ENCODE measurements around the gene DYNC1LI1. TPM values are rescaled to one million over a fixed set of nuclear protein-coding genes. Genes with fewer than 3 reads are reported as not detected.
A peak's percentile ranks its signal among the peaks of the same experiment; 100 is the strongest.

Gene DYNC1LI1
- total RNA-seq, 1 donor from 2014 or later, result 25.3 TPM

DNA sequence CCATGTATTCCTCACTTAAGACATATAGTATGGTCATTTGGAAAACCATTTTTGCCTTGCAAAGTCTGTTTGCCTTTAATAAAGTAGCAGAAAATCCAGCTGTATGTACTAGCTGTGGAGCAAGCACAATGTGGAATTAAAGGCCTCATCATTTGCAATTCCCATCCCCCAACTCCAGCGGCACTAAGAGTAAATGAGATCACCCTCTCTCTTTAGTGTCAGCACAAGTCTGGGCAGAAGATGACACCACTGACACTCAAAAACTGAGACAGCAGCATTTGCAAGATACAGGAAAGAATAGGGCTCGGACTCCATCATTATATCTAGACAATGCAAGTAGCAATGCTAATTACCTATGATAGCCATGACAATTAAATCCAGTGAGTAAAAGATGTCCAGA lies 24.7 kb upstream of the DYNC1LI1 start:
- no peak for TF ChIP-seq POLR2A (IDR thresholded peaks at IDR 0.05)
- no peak for TF ChIP-seq POLR2AphosphoS5 (IDR thresholded peaks at IDR 0.05; ENCODE audit: insufficient read depth in 1 of 2, low read depth in 1 of 2)
- intact Hi-C loops (cut with DNase I), result no loop called here
- no peaks in the 10 kb centered on the region for H3K36me3 ChIP-seq
- no peaks in the 10 kb centered on the region for H3K9me3 ChIP-seq
- no peaks in the 10 kb centered on the region for H3K4me1 ChIP-seq
- no peak overlapping the region for H3K4me3 ChIP-seq
- no peaks in the 10 kb centered on the region for H3K27me3 ChIP-seq
- DNase-seq (ENCODE audit: extremely low spot score in 2 of 2), result no peak
- no peak overlapping the region for H3K27ac ChIP-seq

DNA sequence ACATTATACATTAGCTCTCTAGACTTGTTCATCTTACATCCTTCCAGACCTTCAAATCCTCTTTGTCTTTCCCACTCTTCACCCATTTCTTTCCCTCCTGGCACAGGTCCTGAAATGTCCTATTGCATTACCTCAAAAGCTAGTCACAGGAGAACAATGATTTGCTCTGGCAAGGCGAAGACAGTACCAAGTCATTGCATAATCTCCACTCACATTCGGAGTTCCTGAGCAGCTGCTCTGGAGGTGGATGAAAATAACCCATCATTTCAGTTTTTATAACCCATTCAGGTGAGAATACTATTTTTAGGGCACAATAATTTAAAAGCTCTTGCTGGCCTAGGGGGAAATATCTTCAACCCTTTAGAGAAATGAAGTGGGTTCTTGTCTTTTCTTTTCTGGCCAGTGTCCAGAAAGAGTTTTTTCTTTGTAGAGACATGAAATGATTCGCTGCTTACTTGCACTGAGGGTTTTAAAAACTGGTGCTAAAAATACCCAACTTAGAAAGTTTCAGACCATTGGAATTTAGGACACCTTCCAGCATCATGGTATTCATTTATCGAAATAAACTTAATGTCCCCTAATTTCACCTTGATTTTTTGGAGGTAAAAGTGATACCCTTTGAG lies 23.4 kb upstream of the DYNC1LI1 start:
- peak in 1 of 2 donors; percentile 36 for TF ChIP-seq POLR2AphosphoS5 (IDR thresholded peaks at IDR 0.05; ENCODE audit: insufficient read depth in 1 of 2, low read depth in 1 of 2)
- TF ChIP-seq, protein P1, sequence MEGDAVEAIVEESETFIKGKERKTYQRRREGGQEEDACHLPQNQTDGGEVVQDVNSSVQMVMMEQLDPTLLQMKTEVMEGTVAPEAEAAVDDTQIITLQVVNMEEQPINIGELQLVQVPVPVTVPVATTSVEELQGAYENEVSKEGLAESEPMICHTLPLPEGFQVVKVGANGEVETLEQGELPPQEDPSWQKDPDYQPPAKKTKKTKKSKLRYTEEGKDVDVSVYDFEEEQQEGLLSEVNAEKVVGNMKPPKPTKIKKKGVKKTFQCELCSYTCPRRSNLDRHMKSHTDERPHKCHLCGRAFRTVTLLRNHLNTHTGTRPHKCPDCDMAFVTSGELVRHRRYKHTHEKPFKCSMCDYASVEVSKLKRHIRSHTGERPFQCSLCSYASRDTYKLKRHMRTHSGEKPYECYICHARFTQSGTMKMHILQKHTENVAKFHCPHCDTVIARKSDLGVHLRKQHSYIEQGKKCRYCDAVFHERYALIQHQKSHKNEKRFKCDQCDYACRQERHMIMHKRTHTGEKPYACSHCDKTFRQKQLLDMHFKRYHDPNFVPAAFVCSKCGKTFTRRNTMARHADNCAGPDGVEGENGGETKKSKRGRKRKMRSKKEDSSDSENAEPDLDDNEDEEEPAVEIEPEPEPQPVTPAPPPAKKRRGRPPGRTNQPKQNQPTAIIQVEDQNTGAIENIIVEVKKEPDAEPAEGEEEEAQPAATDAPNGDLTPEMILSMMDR (IDR thresholded peaks at IDR 0.05), result no peak
- Histone ChIP-seq H3K4me3 (no peak overlapping the region), H3K9me3 (no peaks in the 10 kb centered on the region), H3K4me1 (no peaks in the 10 kb centered on the region), H3K27ac (no peak overlapping the region), H3K36me3 (no peaks in the 10 kb centered on the region), H3K27me3 (no peaks in the 10 kb centered on the region)
- no peak for DNase-seq (ENCODE audit: extremely low spot score in 2 of 2)
- intact Hi-C loops (cut with DNase I), result no loop called here

DNA sequence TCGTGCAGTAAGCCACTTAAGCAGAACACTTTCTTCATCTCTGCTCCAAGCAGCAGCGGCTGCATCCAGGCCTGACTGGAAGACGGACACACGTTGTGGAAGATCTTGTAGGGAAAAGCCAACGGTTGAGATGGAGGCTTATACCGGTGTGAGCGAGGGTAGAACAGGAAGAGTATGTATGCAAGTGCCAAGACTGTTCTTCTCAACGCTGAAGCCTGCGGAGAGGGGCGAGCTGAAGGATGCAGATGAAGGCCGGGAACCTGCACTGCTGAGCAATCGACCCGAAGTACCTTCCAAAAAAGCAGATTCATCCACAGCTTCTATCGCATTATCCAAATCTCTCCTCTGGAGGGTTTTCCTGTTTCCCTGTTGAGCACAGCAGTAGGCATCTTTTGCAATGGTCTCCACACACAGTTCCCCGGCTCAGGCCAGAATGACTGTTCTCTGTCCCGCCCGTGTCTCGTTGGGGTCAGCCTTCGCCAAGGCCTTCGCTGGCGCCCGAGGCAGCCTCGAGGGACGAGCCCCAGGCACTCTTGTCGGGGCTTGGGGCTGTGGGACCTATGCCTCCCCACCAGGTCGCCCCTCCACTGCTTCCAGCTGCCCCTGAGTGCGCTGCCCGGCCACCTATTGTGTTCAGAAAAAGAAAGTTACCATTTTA lies 22.2 kb upstream of the DYNC1LI1 start:
- TF ChIP-seq POLR2A (IDR thresholded peaks at IDR 0.05) (no peak), POLR2AphosphoS5 (IDR thresholded peaks at IDR 0.05; ENCODE audit: insufficient read depth in 1 of 2, low read depth in 1 of 2) (no peak)
- TF ChIP-seq, protein P1 (IDR thresholded peaks at IDR 0.05), result no peak
- Histone ChIP-seq H3K36me3 (no peaks in the 10 kb centered on the region), H3K4me3 (no peak overlapping the region), H3K9me3 (no peaks in the 10 kb centered on the region), H3K27ac (no peak overlapping the region), H3K4me1 (no peaks in the 10 kb centered on the region), H3K27me3 (no peaks in the 10 kb centered on the region)
- DNase-seq (ENCODE audit: extremely low spot score in 2 of 2), result no peak
- intact Hi-C loops (cut with DNase I), result no loop called here

DNA sequence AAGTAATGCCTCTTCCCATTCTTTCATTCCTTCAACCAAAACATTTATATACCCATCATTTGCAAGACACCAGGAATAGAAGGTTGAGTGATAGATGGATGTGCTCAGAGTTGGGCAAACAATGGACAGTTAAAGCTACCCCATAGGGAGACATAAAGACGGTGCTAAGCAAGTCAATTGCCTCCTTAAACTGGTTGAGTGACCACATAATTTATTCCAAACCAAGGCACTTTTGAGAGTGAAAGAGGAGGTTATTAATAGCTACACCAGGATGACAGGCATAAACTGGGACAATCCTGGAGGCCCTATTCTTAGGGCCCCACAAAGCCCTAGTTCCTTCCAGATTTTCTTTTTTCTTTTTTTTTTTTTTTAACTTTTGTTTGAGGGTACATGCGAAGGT lies 21.4 kb upstream of the DYNC1LI1 start:
- H3K27me3 ChIP-seq, result no peaks in the 10 kb centered on the region
- no peak overlapping the region for H3K27ac ChIP-seq
- intact Hi-C loops (cut with DNase I), result no loop called here
- H3K36me3 ChIP-seq, result no peaks in the 10 kb centered on the region
- no peaks in the 10 kb centered on the region for H3K4me1 ChIP-seq
- TF ChIP-seq POLR2A (IDR thresholded peaks at IDR 0.05) (no peak), POLR2AphosphoS5 (IDR thresholded peaks at IDR 0.05; ENCODE audit: insufficient read depth in 1 of 2, low read depth in 1 of 2) (no peak)
- TF ChIP-seq, protein P1 (IDR thresholded peaks at IDR 0.05), result no peak
- no peak for DNase-seq (ENCODE audit: extremely low spot score in 2 of 2)
- H3K9me3 ChIP-seq, result no peaks in the 10 kb centered on the region
- no peak overlapping the region for H3K4me3 ChIP-seq

DNA sequence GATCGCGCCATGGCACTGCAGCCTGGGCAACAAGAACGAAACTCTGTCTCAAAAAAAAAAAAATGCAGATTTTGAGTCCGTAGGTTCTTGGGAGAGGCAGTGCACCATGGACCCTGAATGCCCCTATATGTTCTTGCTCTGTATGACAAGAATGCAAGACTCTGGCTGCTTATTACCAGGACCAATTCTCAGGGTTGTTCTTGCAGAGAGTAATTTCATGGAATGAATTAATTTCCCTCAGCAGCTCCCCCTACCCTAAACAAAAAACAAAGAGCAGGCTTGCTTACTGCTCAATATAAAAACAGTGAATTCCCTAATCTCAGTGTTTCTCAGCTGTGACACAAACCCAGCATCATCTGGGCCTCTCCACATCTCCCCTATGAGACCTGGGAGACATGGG lies 20.5 kb upstream of the DYNC1LI1 start:
- H3K27ac ChIP-seq, result no peak overlapping the region
- H3K4me3 ChIP-seq, result no peak overlapping the region
- intact Hi-C loops (cut with DNase I), result no loop called here
- no peaks in the 10 kb centered on the region for H3K9me3 ChIP-seq
- H3K4me1 ChIP-seq, result no peaks in the 10 kb centered on the region
- H3K27me3 ChIP-seq, result no peaks in the 10 kb centered on the region
- no peaks in the 10 kb centered on the region for H3K36me3 ChIP-seq
- TF ChIP-seq POLR2A (IDR thresholded peaks at IDR 0.05), result no peak
- no peak for TF ChIP-seq POLR2AphosphoS5 (IDR thresholded peaks at IDR 0.05; ENCODE audit: insufficient read depth in 1 of 2, low read depth in 1 of 2)
- TF ChIP-seq, protein P1 (IDR thresholded peaks at IDR 0.05), result no peak
- no peak for DNase-seq (ENCODE audit: extremely low spot score in 2 of 2)
